GM19239 (cell line): ENCODE measurements around the gene USP12.
"Not testable (repeated sequence)": the region's sequence is repeated elsewhere in the genome, so short reads cannot be mapped to it uniquely, and the experiment has no call there.

Experiments
- DNase-seq: peaks from one replicate; pipeline ENCODE4 v3.0.0; 2011; ENCODE audit warnings: low spot score; ENCODE audit not compliant: insufficient read length
- FAIRE-seq: peaks from 2 replicates; lab custom pipeline; 2011; peaks lifted over from hg19 to GRCh38; lab: Jason Lieb, UNC

USP12 gene

DNA sequence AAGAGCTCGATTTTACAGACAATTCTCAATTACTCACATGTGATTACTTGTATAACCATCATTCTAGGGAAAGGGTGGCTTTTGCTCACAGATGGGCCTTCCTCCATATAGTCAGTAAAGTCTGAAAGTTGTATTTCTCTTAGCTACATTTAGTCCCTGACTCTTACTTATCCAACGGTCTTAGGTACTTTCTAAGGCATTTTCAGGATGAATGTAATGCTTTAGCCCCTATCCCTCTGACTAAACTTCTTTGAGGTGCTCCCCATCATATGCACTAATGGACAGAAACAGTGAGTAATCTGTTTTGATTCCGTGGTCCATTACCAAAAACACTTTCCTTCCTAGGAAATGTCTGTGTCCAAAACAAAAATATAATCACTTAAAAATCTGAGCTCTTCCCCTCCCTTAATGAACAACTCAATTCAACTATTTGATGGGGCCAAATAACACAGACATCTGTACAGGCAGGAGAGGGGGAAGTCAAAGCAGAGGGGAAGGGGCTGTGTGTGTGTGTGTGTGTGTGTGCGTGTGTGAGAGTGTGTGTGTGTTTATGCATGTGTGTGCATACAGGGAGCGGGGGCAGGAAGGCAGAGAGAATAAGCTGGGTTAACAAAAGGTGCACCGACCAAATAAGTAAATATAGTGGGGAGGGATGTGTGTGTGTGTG, 84.9 kb downstream of the USP12 start:
- no peak for FAIRE-seq

DNA sequence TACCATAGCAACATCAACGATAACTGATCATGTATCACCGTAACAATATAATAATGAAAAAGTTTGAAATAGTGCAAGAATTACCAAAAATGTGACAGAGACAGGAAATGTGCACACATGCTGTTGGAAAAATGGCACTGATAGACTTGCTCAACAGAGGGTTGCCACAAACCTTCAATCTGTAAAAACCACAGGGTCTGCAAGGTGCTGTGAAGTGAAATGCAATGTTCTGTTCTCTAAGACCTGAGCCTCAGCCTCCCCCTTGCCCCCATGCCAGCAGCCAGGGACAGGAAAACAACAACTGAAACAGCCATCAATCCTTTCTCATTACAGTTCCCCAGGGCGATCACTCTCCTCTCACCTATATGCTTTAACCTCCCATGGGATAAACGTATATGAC, 88.4 kb downstream of the USP12 start:
- no peak for FAIRE-seq
- DNase-seq = no peak

More for the DNA sequence above, 84.9 kb downstream of the USP12 start:
- no peak for DNase-seq

DNA sequence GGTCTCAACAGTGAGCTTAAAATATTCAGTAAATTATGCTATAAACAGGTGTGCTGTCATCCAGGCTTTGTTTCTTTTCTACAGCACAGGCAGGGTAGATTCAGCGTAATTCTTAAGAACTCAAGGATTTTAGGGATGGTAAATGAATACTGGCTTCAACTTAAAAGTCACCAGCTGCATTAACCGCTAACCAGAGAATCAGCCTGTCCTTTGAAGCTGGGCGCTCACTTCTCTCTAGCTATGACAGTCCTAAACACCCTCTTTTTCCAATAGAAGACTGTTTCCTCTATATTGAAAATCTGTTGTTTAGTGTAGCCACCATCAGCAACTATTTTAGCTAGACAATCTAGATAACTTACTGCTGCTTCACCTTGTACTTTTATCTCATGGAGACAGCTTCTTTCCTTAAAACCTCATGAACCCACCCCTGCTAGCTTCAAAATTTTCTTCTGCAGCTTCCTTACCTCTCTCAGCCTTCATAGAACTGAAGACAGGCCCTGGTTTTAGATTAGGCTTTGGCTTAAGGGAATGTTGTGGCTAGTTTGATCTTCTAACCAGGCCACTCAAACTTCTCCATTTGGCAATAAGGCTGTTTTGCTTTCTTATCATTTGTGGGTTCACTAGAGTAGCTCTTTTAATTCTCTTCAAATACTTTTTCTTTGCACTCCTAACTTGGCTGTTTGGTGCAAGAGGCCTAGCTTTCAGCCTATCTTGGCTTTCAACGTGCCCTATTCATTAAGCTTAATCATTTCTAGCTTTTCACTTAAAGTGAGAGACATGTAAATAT, 89.5 kb downstream of the USP12 start:
- FAIRE-seq (no peak), DNase-seq (no peak)

DNA sequence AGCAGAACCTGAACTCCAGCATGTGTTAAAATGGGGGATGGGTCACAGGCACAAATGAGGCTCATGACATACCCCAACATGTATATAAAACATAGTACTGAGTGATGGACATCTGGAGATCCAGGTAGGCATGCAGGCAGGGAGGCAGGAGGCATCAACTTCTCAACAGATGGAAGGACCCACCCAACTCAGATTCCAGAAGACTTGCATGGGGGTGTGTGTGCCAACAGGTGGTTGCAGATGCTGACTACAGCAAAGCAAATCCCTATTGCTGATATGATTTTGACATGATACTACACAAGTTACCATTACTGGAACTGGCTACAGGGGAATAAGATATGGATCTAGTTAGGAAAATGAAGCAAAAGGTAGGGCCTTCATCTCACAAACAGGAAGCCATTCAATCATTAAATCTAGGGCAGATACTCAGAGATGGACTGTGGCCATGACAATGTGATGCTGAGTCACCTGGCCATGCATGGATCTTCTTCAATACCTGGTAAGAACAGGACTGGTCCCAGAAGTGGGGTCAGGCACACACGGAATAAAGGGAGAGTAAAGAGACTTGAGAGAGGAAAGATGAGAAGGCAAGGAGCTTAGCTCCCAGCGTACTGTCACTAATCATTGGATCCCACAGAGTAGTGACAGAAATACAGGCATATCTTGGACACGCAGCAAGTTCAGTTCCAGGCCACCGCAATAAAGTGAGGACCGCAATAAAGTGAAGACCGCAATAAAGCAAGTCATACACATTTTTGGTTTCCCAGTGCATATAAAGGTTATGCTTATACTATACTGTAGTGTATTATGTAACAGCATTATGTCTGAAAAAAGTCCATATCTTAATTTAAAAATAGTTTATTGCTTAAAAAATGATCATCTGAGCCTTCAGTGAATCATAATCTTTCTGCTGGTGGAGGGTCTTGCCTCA, 91.3 kb downstream of the USP12 start:
- DNase-seq (no peak), FAIRE-seq (no peak)

DNA sequence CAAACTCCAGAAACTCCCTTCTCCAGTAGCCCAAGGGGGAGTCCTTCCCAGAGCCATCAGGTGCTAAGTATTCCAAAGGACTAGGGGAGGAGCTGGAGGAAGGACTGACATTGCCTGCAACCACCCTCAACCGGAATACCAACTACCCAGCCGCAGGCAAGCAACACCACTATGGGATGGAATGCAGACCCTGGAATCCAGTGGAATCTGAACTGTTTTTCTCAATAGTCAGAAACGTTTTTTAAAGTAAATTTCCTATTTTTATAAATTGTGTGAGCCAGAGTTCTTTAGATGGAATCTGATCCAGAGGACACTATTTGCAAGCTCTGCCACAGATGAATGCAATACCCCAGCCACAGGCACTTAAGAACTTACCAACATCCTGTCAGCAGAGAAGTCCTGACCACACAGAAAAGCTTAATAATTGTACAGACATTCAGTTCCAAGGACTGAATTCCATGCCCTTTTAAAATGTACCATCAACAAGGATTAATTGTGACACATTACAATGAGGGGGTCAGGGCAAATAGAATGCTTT, 92.1 kb downstream of the USP12 start:
- DNase-seq (no peak), FAIRE-seq (no peak)

DNA sequence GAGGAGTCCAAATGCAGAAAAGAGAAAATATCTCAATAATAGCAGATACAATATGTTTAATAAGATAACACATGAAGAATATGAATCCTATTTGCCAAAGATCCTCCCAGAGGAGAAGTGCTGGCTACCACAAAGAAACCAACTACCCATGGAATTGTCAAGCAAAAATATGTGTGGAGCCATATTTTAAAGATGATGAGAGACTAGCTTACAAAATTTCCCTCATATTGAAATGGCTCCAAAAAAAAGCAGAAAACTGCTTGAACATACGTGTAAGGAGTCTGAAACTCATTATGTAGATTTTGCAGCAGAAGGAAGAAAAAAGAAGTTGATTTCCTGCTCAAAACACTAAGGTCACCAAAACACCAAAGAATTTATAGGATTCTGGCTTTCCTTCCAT, 94.2 kb downstream of the USP12 start:
- DNase-seq (no peak), FAIRE-seq (no peak)

DNA sequence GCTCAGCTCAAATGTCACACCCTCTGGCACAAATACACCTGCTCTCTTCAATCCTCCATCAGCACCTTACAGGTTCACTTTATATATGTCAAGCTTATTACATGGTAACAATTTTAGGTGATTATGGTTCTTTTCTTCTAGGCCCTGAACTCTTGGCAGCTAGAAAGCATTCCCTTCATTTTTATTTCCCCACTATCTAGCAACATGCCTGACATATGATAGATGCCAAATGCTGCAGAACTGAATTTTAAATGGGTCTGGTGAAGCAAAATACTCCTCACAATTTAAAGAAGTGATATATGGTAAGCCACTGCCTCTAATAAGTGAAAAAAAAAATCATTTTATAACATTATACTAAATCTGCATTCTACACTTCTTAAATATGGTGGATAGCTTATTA, 95.2 kb downstream of the USP12 start:
- FAIRE-seq = no peak
- DNase-seq = no peak

DNA sequence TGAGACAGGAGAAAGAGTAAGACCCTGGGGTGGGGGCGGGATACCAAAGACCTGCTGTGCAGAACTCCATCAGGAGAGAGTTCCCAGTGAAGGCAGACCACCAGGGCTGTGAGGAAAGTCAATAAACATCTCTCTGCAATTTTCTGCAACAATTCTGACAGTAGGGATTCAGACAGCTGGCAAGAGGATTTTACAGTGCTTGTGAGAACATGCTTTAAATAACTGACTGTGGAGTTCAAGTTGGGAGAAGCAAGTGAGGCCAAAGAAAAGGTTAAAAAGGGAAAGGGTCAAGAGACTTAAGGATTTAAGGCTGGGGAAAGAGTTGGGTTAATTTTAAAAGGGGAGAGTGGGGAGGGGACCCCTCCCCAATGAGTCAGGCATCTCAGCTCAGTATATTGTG, 98.4 kb downstream of the USP12 start:
- no peak for FAIRE-seq
- no peak for DNase-seq

DNA sequence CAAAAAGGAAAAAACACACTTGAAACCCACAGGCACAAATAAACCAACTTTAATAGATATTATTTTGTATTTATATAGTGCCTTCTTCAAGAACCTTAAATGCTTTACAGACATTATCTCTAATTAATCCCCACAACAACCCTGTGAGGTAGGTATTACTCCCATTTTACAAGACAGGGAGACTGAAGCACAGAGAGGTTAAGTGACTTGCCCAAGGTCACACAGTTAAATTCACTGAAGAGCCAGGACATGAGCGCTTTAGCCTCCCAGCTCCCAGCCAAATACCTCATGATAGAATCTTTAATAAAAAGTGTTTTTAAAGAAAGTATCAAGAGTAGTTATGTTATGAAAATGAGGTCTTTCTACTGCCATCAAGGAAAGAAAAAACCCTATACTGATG, 105.5 kb downstream of the USP12 start:
- not testable (repeated sequence) for FAIRE-seq, DNase-seq

DNA sequence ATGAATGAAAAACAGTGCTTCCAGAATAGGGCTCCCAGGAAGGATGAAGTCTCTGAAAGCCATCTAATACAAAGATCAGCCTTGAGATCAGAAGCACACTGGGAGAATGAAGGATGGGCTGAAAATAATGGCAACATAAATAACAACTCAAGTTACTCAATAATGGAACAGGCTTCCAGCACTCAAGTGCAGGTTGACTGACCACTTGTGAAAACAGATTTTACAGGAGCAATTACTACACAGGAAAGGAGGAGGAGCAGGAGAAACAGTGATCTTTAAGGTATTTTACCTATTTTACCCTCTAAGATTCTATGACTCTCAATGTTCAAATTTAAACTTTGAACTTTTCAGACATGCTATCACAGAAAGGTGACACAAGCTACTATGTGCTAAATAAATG, 106.0 kb downstream of the USP12 start:
- no peak for DNase-seq
- no peak for FAIRE-seq

DNA sequence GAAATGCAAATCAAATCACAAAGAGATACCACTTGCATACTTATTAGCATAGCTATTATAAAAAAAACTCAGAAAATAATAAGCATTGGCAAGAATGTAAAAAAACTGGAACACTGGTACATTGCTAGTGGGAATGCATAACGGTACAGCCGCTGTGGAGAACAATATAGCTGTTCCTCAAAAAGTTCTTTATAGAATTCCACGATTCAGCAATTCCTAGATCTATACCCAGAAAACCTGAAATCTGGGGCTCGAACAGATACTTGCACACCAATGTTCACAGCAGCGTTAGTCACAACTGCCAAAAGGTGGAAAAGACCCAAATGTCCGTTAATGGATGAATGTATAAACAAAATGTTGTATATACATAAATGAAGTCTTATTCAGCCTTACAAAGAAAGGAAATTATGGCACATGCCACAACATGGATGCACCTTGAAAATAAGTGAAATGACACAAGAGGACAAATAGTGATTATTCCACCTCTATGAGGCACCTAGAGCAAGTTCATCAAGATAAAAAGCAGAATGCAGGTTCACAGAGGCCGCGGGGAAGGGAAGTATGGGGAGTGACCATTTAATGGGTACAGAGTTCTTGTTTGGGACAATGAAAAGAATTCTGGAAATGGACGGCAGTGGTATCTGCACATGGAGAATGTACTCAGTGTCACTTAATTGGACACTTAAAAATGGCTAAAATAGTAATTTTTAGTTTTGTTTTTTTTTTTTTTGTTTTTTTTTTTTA, 107.2 kb downstream of the USP12 start:
- no peak for DNase-seq
- no peak for FAIRE-seq

DNA sequence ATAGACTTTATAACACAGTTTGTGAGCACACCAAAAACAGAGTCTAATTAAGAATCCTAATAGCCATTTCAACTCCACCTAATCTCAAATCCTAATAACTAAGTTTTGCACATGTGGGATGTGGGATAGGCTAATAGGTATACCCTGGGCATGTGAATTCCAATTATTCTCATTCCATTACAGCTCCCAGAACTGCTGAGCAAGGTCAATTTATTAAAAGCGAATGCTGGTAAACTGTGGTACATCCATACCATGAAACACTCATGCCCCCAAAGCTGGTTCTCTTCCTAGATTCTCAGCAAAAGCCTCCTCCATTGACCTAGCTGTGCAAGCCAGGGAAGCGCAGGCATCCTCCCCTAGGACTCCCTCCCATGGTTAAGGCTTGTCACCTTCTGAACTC, 113.8 kb downstream of the USP12 start:
- FAIRE-seq = no peak

DNA sequence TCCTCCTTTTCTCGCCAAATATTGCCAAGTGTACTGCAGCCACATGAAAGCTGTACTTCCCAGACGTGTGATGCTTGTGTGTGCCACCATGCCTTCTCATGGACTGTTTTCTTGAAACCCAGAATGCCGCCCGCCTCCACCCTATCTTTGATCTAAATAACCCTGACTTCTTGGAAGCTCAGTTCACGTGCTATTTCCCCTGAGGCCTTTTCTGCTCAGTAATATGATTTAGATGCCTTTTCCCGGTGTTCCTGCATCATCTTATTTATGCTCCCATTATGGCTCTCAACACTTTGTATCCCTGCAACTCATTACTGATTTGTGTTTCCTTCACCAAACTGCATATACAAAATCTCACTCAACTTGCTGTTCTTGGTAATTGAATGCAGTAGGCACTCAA, 116.1 kb downstream of the USP12 start:
- no peak for DNase-seq
- FAIRE-seq = no peak

More for the DNA sequence above, 113.8 kb downstream of the USP12 start:
- DNase-seq = no peak

DNA sequence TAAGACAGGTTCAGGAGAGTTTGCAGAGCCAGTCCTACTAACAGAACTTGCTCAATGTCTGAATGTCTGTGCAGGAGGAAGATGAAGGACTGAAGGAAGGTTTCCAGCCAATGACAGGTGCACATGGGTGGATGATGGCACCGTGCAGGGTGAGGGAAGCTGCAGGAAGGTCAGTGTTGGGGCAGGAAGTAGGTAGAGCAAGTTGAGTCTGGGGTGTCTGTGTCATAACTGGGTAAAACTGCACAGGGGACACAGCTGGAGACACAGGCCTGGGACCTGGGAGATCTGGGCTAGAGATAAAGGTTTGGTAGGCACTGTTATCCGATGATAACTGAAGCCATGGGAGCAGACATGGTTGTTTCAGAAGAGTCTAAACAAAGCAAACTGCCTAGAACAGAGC, 116.9 kb downstream of the USP12 start:
- DNase-seq = no peak
- no peak for FAIRE-seq

DNA sequence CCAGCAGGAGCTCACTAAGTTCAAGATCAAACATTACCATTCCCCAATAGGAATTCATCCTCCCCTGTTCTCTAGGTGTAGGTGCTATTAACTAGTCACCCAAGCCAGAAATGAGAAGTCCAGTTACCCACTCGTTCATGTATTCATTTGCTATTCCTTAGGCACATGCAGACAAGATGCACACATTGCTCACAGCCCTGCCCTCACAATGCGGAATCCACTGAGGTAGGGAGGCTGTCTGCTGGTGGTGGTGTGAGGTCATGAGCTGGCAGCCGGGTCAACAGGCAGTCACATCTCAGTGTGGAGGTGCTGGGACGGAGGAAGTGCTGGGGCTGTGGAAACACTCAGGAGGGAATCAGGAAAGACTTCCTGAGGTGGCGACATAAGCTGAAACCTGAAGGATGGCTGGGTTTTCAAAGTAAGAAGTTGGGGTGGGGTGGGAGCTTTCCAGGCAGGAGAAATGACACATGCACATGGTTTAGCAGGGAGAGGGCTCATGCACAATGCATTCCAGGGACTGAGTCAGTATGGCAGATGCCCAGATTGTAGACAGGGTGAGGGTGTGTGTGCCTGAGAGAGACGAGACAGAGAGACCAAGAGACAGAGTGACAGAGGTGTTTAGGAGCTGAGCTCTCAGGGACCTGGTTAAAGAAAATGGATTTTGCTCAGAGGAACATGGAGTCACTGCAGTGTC, 117.6 kb downstream of the USP12 start:
- FAIRE-seq (no peak), DNase-seq (no peak)

DNA sequence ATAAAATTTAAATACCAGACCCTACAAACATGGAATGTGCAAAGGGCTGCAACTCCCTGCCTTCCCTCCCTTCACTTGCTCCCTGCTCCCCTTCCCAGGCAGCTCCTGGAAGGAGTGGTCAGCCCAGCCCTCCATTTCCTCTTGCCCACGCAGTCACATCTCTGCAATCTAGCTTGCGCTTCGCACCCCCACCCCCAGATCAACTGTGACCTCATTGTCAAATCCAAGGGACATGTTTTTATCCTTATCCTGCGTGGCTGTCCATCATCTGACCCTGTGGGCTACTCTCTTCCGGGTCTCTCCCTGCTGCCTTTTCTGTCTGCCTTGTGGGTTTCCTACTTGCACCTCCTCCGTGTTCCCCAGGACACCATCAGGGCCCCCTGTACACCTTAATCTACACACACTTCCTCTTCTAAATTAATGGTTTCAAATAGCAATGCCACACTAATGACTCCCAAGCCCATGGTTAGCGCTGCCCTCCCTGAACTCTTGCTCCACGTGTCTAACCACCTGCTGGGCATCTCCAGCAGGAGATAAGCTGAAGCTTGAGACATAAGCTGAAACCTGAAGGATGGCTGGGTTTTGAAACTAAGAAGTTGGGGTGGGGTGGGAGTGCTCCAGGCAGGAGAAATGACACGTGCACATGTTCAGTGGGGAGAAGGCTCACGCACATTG, 118.3 kb downstream of the USP12 start:
- no peak for DNase-seq
- no peak for FAIRE-seq

DNA sequence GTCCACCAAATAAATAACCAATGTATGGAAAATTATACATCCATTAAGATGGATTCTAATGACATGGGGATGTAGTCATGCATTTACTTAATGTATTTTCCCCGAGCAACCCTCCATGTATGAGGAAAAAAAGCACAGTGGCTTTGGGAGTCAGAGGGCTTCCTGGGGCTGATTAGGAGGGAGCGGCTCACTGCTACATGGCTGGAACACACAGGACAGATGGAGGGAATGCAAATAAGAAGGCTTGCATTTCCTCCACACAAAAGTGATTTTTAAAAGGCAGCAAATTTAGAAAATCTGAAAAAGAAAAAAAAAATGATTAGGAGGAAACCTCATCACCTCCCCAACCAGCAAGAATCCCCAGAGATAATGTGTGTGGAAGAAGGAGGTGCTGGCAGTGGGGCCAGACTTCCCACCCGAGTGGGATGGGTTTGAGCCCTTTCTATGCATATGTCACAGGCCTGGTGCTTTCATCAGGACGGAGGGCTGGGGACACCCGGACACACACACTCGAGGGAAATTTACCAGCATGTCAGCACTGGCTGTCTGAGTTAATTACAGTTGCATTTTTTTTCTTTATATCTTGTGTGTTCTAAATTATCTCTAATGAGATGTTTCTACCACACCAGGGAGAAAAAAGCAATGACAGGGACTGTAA, 118.9 kb downstream of the USP12 start:
- FAIRE-seq (no peak), DNase-seq (no peak)

DNA sequence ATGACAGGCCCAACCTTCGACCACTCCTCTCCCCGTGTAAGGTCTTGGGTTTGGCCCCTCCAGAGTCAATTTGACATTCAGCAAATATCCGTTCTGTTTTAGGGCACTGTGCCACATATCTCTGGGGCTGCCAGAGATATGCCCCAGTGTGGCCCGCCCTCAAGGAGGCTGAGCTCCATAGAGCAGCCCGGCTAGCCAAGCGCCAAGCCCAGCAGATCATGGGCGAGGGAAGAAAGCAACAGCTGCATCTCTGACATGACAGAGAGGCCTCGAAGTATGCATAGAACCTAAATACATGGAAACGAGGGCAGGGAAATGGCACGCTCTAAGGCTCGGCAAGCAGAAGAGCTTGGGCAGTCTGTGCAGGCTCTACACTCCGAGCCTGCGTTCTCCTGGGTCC, 124.5 kb downstream of the USP12 start:
- DNase-seq (no peak), FAIRE-seq (no peak)
